22Rv1 (cell line): Measurements from ENCODE around the gene ZBTB7C.

Source experiments
- CTCF ChIP-seq: fragments of 450-650 bp; IDR thresholded peaks from 2 replicates; pipeline ENCODE4 v1.5.1; 2017; ENCODE audit warnings: mild to moderate bottlenecking
- ZFX ChIP-seq: fragments of 450-650 bp; IDR thresholded peaks from 2 replicates; pipeline ENCODE4 v1.6.1; 2017; ENCODE audit warnings: antibody characterized with exemption, borderline replicate concordance

GRCh38 chr18:48131042-48131441, 278.1 kb downstream of the ZBTB7C start:
- TF ChIP-seq CTCF (no peak), ZFX (no peak)
